ENCODE results near the gene CNOT10. TPM values are rescaled to one million over a fixed set of nuclear protein-coding genes. Genes with fewer than 3 reads are reported as not detected.

The CNOT10 gene
- total and polyA plus RNA-seq, 2 experiments from 2014 or later = 22.2 to 30.5 TPM

DNA sequence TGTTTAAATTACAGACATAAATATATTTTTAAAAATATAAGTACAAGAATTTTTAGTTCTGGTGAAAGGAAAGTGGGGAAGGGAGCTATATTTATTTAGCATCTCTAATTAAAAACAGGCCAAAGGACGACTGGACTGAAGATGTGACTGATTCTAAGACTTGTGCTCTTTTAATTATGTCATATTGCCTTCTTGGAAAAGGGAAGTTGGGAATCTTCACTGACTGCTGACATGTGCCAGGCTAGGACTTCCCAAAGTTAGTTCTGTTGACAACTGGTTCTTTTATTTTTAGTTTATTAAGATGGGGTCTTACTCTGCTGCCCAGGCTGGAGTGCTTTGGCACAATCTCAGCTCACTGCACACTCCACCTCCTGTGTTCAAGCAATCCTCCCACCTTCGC lies 13.5 kb downstream of the CNOT10 start:
- Histone ChIP-seq H3K27me3 (no peaks in the 10 kb centered on the region), H3K9me3 (ENCODE audit: low read depth) (no peaks in the 10 kb centered on the region), H3K36me3 (no peaks in the 10 kb centered on the region), H3K4me3 (no peak overlapping the region), H3K4me1 (ENCODE audit: low read depth) (peaks cover 3% of the 10 kb centered on the region), H3K27ac (no peak overlapping the region)
- TF ChIP-seq, protein P1, sequence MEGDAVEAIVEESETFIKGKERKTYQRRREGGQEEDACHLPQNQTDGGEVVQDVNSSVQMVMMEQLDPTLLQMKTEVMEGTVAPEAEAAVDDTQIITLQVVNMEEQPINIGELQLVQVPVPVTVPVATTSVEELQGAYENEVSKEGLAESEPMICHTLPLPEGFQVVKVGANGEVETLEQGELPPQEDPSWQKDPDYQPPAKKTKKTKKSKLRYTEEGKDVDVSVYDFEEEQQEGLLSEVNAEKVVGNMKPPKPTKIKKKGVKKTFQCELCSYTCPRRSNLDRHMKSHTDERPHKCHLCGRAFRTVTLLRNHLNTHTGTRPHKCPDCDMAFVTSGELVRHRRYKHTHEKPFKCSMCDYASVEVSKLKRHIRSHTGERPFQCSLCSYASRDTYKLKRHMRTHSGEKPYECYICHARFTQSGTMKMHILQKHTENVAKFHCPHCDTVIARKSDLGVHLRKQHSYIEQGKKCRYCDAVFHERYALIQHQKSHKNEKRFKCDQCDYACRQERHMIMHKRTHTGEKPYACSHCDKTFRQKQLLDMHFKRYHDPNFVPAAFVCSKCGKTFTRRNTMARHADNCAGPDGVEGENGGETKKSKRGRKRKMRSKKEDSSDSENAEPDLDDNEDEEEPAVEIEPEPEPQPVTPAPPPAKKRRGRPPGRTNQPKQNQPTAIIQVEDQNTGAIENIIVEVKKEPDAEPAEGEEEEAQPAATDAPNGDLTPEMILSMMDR (IDR thresholded peaks at IDR 0.05; ENCODE audit: low read depth, low read length) = no peak
- DNase-seq (ENCODE audit: low read depth in 1 of 2, low spot score in 1 of 2) = no peak

DNA sequence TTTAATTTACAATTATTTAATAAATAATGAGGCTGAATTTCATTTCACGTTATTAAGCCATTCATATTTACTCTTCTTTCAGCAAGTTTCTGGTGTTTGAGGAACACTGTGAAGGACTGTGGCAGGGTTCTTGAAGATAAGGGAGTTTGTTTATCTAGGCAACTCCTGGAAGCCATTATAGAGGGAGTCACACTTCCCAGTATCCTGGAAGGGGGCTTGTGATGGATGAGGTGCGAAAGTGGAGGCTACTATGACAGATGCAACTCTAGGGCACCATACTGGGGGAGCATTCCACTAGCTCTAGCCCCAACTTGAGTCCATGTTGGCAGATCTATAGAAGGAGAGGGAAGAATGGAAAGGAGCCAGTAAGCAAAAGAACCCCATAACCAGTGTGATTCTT lies 14.4 kb downstream of the CNOT10 start:
- Histone ChIP-seq H3K4me1 (ENCODE audit: low read depth) (peaks cover 3% of the 10 kb centered on the region), H3K27ac (peak overlapping the region; percentile 30), H3K4me3 (no peak overlapping the region), H3K9me3 (ENCODE audit: low read depth) (no peaks in the 10 kb centered on the region), H3K36me3 (no peaks in the 10 kb centered on the region), H3K27me3 (no peaks in the 10 kb centered on the region)
- no peak for DNase-seq (ENCODE audit: low read depth in 1 of 2, low spot score in 1 of 2)
- TF ChIP-seq, protein P1 (IDR thresholded peaks at IDR 0.05; ENCODE audit: low read depth, low read length) = no peak

DNA sequence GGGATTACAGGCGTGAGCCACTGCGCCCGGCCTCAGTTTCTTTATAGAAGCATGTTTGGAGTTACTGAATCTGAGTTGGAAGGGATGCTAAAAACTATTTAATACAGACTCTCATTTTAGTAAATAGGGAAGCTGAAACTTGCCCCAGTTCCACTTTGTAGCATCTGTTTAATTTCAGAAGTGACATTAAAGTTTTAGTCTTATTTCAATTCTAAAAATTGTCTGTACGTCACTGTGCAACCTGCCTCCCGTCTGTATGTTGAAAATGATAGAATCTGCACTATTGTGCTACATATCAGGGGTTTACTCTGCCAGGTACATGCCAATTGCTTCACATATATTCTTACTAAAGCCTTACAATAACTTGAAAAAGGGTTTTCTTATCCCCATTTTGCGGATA lies 15.3 kb downstream of the CNOT10 start:
- H3K9me3 ChIP-seq (ENCODE audit: low read depth) = no peaks in the 10 kb centered on the region
- TF ChIP-seq, protein P1 (IDR thresholded peaks at IDR 0.05; ENCODE audit: low read depth, low read length) = no peak
- no peaks in the 10 kb centered on the region for H3K36me3 ChIP-seq
- no peak for DNase-seq (ENCODE audit: low read depth in 1 of 2, low spot score in 1 of 2)
- H3K27me3 ChIP-seq = no peaks in the 10 kb centered on the region
- peaks cover 8% of the 10 kb centered on the region for H3K4me1 ChIP-seq (ENCODE audit: low read depth)
- H3K4me3 ChIP-seq = no peak overlapping the region
- no peak overlapping the region for H3K27ac ChIP-seq

DNA sequence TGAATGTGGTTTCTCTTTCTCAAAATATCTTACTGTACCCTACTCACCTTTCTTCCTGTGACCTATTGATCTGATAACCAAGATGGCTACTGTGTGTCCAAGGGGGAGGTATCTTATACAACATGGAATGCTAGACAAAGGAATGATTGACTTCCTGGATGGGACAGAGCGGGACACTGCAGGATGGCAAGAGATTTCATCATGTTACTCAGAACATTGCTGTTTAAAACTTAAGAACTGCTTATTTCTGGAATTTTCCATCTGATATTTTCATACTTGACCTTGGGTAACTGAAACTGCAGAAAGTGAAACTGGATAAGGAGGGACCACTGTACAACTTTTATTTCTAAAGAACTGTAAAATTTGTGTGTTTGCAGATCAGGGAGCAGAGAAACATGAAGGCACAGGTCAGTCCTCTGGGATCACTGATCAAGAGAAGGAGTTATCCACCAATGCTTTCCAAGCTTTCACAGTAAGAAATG lies 18.5 kb downstream of the CNOT10 start:
- no peaks in the 10 kb centered on the region for H3K9me3 ChIP-seq (ENCODE audit: low read depth)
- H3K27ac ChIP-seq = peak overlapping the region; percentile 14
- H3K4me3 ChIP-seq = no peak overlapping the region
- H3K4me1 ChIP-seq (ENCODE audit: low read depth) = peaks cover 28% of the 10 kb centered on the region
- peak in 1 of 2 donors; percentile 56 for DNase-seq (ENCODE audit: low read depth in 1 of 2, low spot score in 1 of 2)
- H3K27me3 ChIP-seq = no peaks in the 10 kb centered on the region
- no peaks in the 10 kb centered on the region for H3K36me3 ChIP-seq
- TF ChIP-seq, protein P1 (IDR thresholded peaks at IDR 0.05; ENCODE audit: low read depth, low read length) = no peak

DNA sequence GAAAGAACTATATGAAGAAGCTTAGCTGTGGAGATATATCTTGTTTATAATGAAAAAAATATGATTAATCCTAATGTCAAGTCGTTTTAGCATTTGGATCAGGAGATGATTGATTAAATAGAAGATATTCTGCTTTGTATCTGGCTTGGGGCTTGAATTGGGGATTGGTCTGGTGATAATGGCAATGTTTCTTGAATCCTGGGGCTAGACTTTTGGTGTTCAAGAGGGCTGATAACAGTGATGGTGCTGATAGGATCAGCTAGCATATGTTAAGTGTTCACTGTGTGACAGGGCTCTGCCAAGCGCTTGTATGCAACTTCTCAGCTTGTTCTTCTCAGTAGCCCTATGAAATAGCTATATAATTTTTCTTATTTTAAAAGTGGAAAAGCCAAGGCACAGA lies 20.2 kb downstream of the CNOT10 start:
- TF ChIP-seq, protein P1 (IDR thresholded peaks at IDR 0.05; ENCODE audit: low read depth, low read length) = no peak
- Histone ChIP-seq H3K4me3 (no peak overlapping the region), H3K27ac (peak overlapping the region; percentile 45), H3K4me1 (ENCODE audit: low read depth) (peaks cover 32% of the 10 kb centered on the region), H3K36me3 (peaks cover 7% of the 10 kb centered on the region), H3K27me3 (no peaks in the 10 kb centered on the region), H3K9me3 (ENCODE audit: low read depth) (no peaks in the 10 kb centered on the region)
- DNase-seq (ENCODE audit: low read depth in 1 of 2, low spot score in 1 of 2) = no peak
